Fibroblast of mammary gland (primary cell): ENCODE data around the gene PRKG1.
"Not testable (repeated sequence)": the region's sequence is repeated elsewhere in the genome, so short reads cannot be mapped to it uniquely, and the experiment has no call there.

ENCODE experiments used
- DNase-seq: peaks from one replicate; pipeline ENCODE4 v3.0.0-alpha.2; 2010; ENCODE audit warnings: low read depth
- H3K4me3 ChIP-seq: 2 replicates; pipeline ENCODE4 v1.5.1; 2011; ENCODE audit warnings: low read depth, mild to moderate bottlenecking, low read length, moderate library complexity; ENCODE audit not compliant: control insufficient read depth
- CTCF ChIP-seq: conservative IDR thresholded peaks from 2 replicates; pipeline ENCODE4 v1.5.1; 2011; ENCODE audit warnings: low read depth, low read length, inconsistent platforms; ENCODE audit not compliant: control insufficient read depth, insufficient read depth

PRKG1 gene

GRCh38 chr10:51255381-51255780 lies 181.1 kb downstream of the PRKG1 start:
- DNase-seq: no peak
- TF ChIP-seq CTCF: no peak
- H3K4me3 ChIP-seq: no peak overlapping the region

GRCh38 chr10:51257511-51258248 lies 183.4 kb downstream of the PRKG1 start:
- peak; percentile 34 for DNase-seq
- no peak overlapping the region for H3K4me3 ChIP-seq
- TF ChIP-seq CTCF: no peak

- no peak for TF ChIP-seq CTCF
- no peak overlapping the region for H3K4me3 ChIP-seq
- no peak for DNase-seq
Measured at GRCh38 chr10:51260376-51260775, 186.1 kb downstream of the PRKG1 start.

GRCh38 chr10:51266496-51266895 lies 192.2 kb downstream of the PRKG1 start:
- DNase-seq: peak; percentile 25
- no peak for TF ChIP-seq CTCF
- H3K4me3 ChIP-seq: no peak overlapping the region

GRCh38 chr10:51267980-51268570 lies 193.8 kb downstream of the PRKG1 start:
- H3K4me3 ChIP-seq, DNase-seq: not testable (repeated sequence)

- DNase-seq: peak; percentile 57
- no peak overlapping the region for H3K4me3 ChIP-seq
- TF ChIP-seq CTCF: no peak
Measured at GRCh38 chr10:51269821-51270220, 195.5 kb downstream of the PRKG1 start.

GRCh38 chr10:51270936-51271530 lies 196.7 kb downstream of the PRKG1 start:
- peak; percentile 7 for DNase-seq
- no peak overlapping the region for H3K4me3 ChIP-seq
- no peak for TF ChIP-seq CTCF

GRCh38 chr10:51272099-51272498 lies 197.8 kb downstream of the PRKG1 start:
- DNase-seq, H3K4me3 ChIP-seq: not testable (repeated sequence)
